Activated gamma-delta T cell treated with anti-CD3 and anti-CD28 coated beads, Interleukin-2, amount 50 U/mL, for 16 hours (primary cell): ENCODE results near the gene GPR152.
"Not testable (repeated sequence)": the region's sequence is repeated elsewhere in the genome, so short reads cannot be mapped to it uniquely, and the experiment has no call there.

Source experiments
- DNase-seq: peaks from one replicate; pipeline ENCODE4 v3.0.0-alpha.2; 2020; ENCODE audit warnings: low read depth

GPR152 gene

GRCh38 chr11:67439321-67440228, 13.0 kb downstream of the GPR152 start:
- DNase-seq = no peak

- DNase-seq = no peak
These were observed 14.2 kb downstream of the GPR152 start for GRCh38 chr11:67438158-67438902.

GRCh38 chr11:67437809-67438157, 14.7 kb downstream of the GPR152 start:
- no peak for DNase-seq

GRCh38 chr11:67437082-67437808, 15.3 kb downstream of the GPR152 start, which contains the start of gene PTPRCAP:
Gene PTPRCAP (minus strand): TSS chr11:67437682. CDS start chr11:67437619, 63 bp downstream.
- DNase-seq = peak; percentile 66

GRCh38 chr11:67436459-67437081, 16.0 kb downstream of the GPR152 start:
- DNase-seq = no peak

GRCh38 chr11:67435727-67436458, 16.6 kb downstream of the GPR152 start:
- no peak for DNase-seq

GRCh38 chr11:67435031-67435726, 17.4 kb downstream of the GPR152 start:
- DNase-seq = no peak

- DNase-seq = no peak
These were observed 18.1 kb downstream of the GPR152 start for GRCh38 chr11:67434395-67434881.

DNA sequence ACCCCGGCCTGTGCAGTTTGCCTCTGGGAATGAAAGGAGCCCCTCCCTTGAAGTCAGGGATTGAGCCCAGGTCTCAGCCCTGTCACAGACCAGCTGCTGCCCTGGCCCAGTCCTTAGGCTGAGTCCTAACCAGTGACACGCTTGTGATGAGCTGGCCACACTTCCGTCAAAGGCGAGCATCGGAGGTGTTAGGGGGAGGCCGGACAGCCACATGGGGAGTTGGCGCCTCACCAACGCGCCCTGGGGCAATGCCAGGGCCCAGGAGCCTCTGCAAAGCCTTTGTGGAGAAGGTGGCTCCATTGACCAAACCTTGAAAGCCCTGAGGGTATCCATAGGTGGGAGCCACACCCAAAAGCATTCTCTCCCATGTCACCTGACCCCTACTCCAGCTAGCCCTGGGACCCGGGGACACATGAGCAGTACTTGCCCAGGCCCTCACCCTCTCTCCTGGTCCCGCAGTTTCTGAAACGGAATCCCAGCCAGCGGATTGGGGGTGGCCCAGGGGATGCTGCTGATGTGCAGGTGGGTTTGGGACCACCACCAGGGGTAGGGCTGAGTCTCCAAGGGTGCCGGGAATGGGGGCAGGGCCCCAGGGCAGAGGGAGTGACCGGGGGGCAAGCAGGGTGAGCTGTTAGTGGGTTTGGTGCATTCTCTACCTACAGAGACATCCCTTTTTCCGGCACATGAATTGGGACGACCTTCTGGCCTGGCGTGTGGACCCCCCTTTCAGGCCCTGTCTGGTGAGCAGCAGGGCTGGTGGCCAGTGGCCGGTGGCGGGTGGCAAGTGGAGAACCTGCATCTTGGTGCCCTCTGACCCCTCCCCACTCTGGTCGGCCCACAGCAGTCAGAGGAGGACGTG, 18.8 kb downstream of the GPR152 start:
- no peak for DNase-seq

DNA sequence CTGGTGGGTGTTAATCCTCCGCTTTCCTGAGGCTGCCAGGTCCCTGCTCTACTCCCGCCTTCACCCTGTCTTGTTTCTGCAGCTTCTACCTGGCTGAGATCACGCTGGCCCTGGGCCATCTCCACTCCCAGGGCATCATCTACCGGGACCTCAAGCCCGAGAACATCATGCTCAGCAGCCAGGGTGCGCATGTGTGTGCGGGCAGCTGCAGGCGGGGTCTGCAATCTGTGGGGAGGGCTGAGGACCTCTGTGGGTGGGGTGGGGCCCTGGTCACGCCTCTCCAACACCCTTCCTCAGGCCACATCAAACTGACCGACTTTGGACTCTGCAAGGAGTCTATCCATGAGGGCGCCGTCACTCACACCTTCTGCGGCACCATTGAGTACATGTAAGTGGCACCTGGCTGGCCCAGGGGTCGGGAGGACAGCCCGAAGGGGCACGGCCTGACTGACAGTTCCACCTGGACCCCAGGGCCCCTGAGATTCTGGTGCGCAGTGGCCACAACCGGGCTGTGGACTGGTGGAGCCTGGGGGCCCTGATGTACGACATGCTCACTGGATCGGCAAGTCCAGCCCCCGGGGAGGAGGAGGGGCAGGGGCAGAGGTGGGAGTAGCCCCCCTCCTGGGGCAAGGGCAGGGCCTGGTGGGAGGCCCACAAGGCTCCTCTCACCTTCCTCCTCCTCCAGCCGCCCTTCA, 19.7 kb downstream of the GPR152 start:
- no peak for DNase-seq

- no peak for DNase-seq
These were observed 20.9 kb downstream of the GPR152 start for GRCh38 chr11:67431346-67432249.

DNA sequence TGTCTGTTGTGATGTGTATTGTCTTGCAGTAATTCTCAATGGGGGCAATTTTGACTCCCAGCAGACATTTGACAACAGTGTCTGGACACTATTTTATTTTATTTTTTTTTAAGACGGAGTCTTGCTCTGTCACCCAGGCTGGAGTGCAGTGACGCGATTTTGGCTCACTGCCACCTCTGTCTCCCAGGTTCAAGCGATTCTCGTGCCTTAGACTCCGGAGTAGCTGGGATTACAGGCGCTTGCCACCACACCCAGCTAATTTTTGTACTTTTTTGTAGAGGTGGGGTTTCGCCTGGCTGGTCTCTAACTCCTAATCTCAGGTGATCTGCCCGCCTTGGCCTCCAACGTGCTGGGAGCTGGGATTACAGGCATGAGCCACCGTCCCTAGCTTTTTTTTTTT, 22.8 kb downstream of the GPR152 start:
- DNase-seq = no peak

DNA sequence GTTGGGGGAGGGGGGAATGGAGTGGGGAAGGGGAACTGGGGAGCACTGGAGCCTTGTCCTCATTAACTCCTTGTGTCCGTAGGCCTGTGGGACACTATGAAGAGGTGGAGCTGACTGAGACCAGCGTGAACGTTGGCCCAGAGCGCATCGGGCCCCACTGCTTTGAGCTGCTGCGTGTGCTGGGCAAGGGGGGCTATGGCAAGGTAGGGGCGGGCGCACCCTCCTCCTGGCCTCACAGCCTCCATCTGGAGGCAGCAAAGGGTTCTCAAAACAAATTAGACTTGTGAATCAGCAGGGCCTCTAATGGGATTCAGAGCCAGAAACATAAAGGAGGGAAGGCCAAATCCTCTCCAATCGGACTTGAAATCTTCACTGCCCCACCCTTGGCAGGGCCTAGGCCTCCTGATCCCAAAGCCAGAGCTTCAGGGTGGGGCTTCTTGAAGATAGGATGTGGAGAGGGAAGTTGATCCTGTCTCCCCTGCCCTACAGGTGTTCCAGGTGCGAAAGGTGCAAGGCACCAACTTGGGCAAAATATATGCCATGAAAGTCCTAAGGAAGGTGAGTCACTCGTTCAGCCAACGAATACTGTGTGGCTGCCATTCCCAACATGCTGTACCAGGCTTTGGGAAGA, 23.4 kb downstream of the GPR152 start:
- no peak for DNase-seq

DNA sequence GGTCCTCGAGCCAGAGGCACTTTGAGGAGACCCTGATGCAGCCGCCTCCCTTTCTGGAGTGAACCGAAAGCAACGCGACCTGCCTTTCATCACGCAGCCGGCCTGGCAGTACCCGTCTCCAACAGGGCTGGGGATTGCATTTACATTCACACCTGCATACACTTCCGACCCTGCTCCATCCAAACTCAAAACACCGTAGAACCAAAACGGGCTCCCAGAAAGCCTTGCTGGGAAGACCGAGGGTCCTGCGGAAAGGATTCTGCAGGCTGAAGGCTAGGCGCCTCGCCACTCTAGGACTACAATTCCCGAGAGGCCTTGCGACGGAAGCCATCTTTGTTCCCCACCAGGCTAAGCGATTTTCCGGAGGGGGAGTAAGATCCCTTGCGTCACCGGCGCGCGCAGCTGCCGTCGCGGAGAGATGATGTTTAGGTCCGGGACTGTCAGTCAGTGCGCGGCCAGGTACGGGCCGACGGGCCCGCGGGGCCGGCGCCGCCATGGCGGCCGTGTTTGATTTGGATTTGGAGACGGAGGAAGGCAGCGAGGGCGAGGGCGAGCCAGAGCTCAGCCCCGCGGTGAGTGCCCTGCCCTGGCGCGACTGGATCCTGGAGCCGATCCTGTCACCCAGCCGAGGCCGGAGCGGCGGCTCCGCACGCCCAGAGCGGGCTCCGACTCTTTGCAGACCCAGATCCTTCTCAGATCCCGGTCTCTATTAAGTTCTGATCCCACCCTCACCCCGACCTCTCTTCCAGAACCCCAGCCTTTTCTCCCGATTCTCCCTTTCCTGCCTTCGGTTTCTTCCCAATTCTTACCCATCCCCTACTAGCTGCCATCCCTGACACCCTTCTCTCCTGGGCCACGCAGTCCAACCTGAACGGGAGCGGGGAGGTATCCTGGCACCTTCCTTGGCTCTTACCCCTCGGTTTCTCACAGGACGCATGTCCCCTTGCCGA, 24.2 kb downstream of the GPR152 start, which contains the start of gene RPS6KB2:
TSS of gene RPS6KB2 (plus strand) at position 443 of the 950 bp plus-strand sequence. CDS start at position 495, 52 bp downstream.
- DNase-seq = peak; percentile 99

GRCh38 chr11:67427364-67427859, 25.1 kb downstream of the GPR152 start:
- DNase-seq = not testable (repeated sequence)
